B cell (primary cell): ENCODE results near the gene GPX6. TPM values are rescaled to one million over a fixed set of nuclear protein-coding genes. Genes with fewer than 3 reads are reported as not detected.
"Not testable (repeated sequence)": the region's sequence is repeated elsewhere in the genome, so short reads cannot be mapped to it uniquely, and the experiment has no call there.

Experiments
- ATAC-seq: fragments of 200-7000 bp; cut with Tn5 transposase; one replicate; pipeline ENCODE4 v1.10.0; 2021; ENCODE audit warnings: low read depth, mild to moderate bottlenecking, moderate number of reproducible peaks, moderate library complexity
- CTCF ChIA-PET: fragments of 350-600 bp; sonication (Branson Sonifier 250); formaldehyde crosslinking; loops from one replicate; lab custom pipeline; 2021; ENCODE audit warnings: antibody characterized with exemption, inconsistent platforms; lab: Charles Lee
- POLR2A ChIA-PET: fragments of 350-600 bp; sonication (Branson Sonifier 250); formaldehyde crosslinking; loops from one replicate; lab custom pipeline; 2021; ENCODE audit warnings: antibody characterized with exemption; lab: Charles Lee
- DNase-seq: peaks from one replicate; pipeline ENCODE4 v3.0.0; 2013
- H2AFZ ChIP-seq: 2 replicates; pipeline ENCODE4 v1.6.1; 2012; ENCODE audit warnings: mild to moderate bottlenecking, low read depth, low read length; ENCODE audit not compliant: insufficient read depth, poor library complexity, severe bottlenecking
- H3K27ac ChIP-seq, 2 donors: 1 replicate in 1 of 2; 2 replicates in 1 of 2; pipeline ENCODE4 v1.5.1; 2012 to 2013; ENCODE audit warnings: low read length in 2 of 2, mild to moderate bottlenecking in 2 of 2, moderate library complexity in 1 of 2
- H3K27me3 ChIP-seq, 4 experiments: fragments of 200-600 bp in 1 of 4; sonication (generic) in 1 of 4; replicated peaks in 1 of 4; 1 replicate in 2 of 4; 2 replicates in 2 of 4; pipeline versions ENCODE4 v1.6.1 to v1.7.0; 2013 to 2016; ENCODE audit warnings: low read length in 3 of 4, mild to moderate bottlenecking in 2 of 4, mixed read lengths in 1 of 4, moderate library complexity in 1 of 4; ENCODE audit not compliant: insufficient read depth in 4 of 4, control insufficient read depth in 3 of 4; ENCODE audit errors: control extremely low read depth in 1 of 4
- H3K36me3 ChIP-seq, 2 experiments: replicated peaks in 1 of 2; 1 replicate in 1 of 2; 2 replicates in 1 of 2; pipeline versions ENCODE4 v1.6.1 to v1.7.1; 2013; ENCODE audit warnings: low read length in 1 of 2; ENCODE audit not compliant: insufficient read depth in 2 of 2, control insufficient read depth in 1 of 2; ENCODE audit errors: control extremely low read depth in 1 of 2, extremely low read depth in 1 of 2
- H3K4me1 ChIP-seq, 2 donors: fragments of 200-600 bp in 1 of 2; sonication (generic) in 1 of 2; 1 replicate in 1 of 2; 2 replicates in 1 of 2; pipeline versions ENCODE4 v1.5.1 to v1.6.1; 2013 to 2017; ENCODE audit warnings: low read length in 2 of 2; ENCODE audit not compliant: control insufficient read depth in 2 of 2, insufficient read depth in 2 of 2
- H3K4me2 ChIP-seq: replicated peaks from 2 replicates; pipeline ENCODE3; 2012; ENCODE audit warnings: mild to moderate bottlenecking, low read depth, low read length; ENCODE audit not compliant: poor library complexity, severe bottlenecking
- H3K4me3 ChIP-seq, 5 experiments: fragments of 200-600 bp in 1 of 5; sonication (generic) in 1 of 5; 1 replicate in 3 of 5; 2 replicates in 2 of 5; pipeline versions ENCODE4 v1.5.1 to v1.7.0; 2011 to 2016; ENCODE audit warnings: low read length in 4 of 5, mild to moderate bottlenecking in 4 of 5, low read depth in 2 of 5, control low read depth in 1 of 5, moderate library complexity in 1 of 5; ENCODE audit not compliant: insufficient read depth in 1 of 5; ENCODE audit errors: control extremely low read depth in 1 of 5, extremely low read depth in 1 of 5
- H3K79me2 ChIP-seq: fragments of 200-600 bp; sonication (generic); one replicate; pipeline ENCODE4 v1.6.0; 2016; ENCODE audit warnings: low read length; ENCODE audit not compliant: control insufficient read depth, insufficient read depth
- H3K9ac ChIP-seq: fragments of 200-600 bp; sonication (generic); 2 replicates; pipeline ENCODE4 v1.6.1; 2017; ENCODE audit warnings: mild to moderate bottlenecking, low read length, moderate library complexity
- H3K9me3 ChIP-seq, 3 donors: one replicate each; pipeline versions ENCODE4 v1.6.1 to v1.7.1; 2013; ENCODE audit warnings: low read length in 2 of 3; ENCODE audit not compliant: control insufficient read depth in 2 of 3, insufficient read depth in 1 of 3; ENCODE audit errors: control extremely low read depth in 1 of 3
- H4K20me1 ChIP-seq: 2 replicates; pipeline ENCODE4 v1.6.0; 2012; ENCODE audit warnings: mild to moderate bottlenecking, low read length; ENCODE audit not compliant: insufficient read depth, control insufficient read depth, poor library complexity, severe bottlenecking
- H3K27ac Mint-ChIP-seq: one replicate; pipeline ENCODE4 v1.8.0; 2021; ENCODE audit warnings: mixed read lengths
- H3K27me3 Mint-ChIP-seq: one replicate; pipeline ENCODE4 v1.8.0; 2021; ENCODE audit warnings: mixed read lengths
- H3K4me1 Mint-ChIP-seq: one replicate; pipeline ENCODE4 v1.8.0; 2021; ENCODE audit warnings: mixed read lengths
- H3K4me3 Mint-ChIP-seq: one replicate; pipeline ENCODE4 v1.8.0; 2021; ENCODE audit warnings: mixed read lengths
- H3K9me3 Mint-ChIP-seq: one replicate; pipeline ENCODE4 v1.8.0; 2022; ENCODE audit warnings: mixed read lengths; ENCODE audit not compliant: insufficient read depth
- CTCF ChIP-seq: fragments of 200-600 bp; IDR thresholded peaks from one replicate; pipeline ENCODE4 v1.8.0; 2022; ENCODE audit warnings: antibody characterized with exemption, mild to moderate bottlenecking
- EZH2 ChIP-seq: IDR thresholded peaks from 2 replicates; pipeline ENCODE4 v1.6.1; 2012; ENCODE audit warnings: borderline replicate concordance, low read depth, mild to moderate bottlenecking, moderate library complexity, low read length; ENCODE audit not compliant: insufficient read depth, poor library complexity, severe bottlenecking
- WGBS: methylation state at CpG from one replicate; pipeline ENCODE4 v1.1.5; 2013; ENCODE audit warnings: missing lambda C conversion rate; ENCODE audit not compliant: insufficient coverage; 5-methylcytosine and 5-hydroxymethylcytosine counted together
- intact Hi-C: fragments of 100-400 bp; cut with micrococcal nuclease; formaldehyde crosslinking; loops from one replicate; pipeline ENCODE4 v1.10.0; 2022
- polyA plus RNA-seq: library from polyadenylated mRNA; depleted of rRNA; stranded (reverse); fragments of >200 nt; gene quantifications from 2 replicates; pipeline ENCODE4 v1.2.3, GENCODE V29; 2012
- total RNA-seq, 2 donors: library from RNA; stranded (reverse); fragments of 120-200 nt in 1 of 2; gene quantifications; 1 replicate in 1 of 2; 2 replicates in 1 of 2; pipeline versions ENCODE4 v1.2.3 to v1.2.4, GENCODE V29; 2013 to 2022

GPX6 gene
- total and polyA plus RNA-seq, 2 donors (not counting 1 experiment from before 2014, with no cell fraction given): not detected

GRCh38 chr6:28505733-28506132, 9.9 kb downstream of the GPX6 start:
- no peak overlapping the region for H3K4me3 Mint-ChIP-seq
- peaks cover 0 to 15% (median 3%) of the 10 kb centered on the region in 4 experiments for H3K27me3 ChIP-seq
- no peaks in the 10 kb centered on the region for H3K4me1 ChIP-seq
- H3K4me1 Mint-ChIP-seq: no peaks in the 10 kb centered on the region
- no peaks in the 10 kb centered on the region for H3K79me2 ChIP-seq
- H3K27me3 Mint-ChIP-seq: peaks cover 25% of the 10 kb centered on the region
- TF ChIP-seq EZH2: no peak
- TF ChIP-seq CTCF: no peak
- CTCF ChIA-PET: no interaction called here
- H3K9me3 ChIP-seq: peaks cover 0 to 5% (median 0%) of the 10 kb centered on the region in 3 donors
- no CpG with 5 or more reads among the region's 1 CpG for WGBS
- POLR2A ChIA-PET: no interaction called here
- H3K36me3 ChIP-seq: no peaks in the 10 kb centered on the region
- no peak overlapping the region for H2AFZ ChIP-seq
- H3K9me3 Mint-ChIP-seq: no peaks in the 10 kb centered on the region
- no peak overlapping the region for H3K9ac ChIP-seq
- H3K27ac ChIP-seq: no peak overlapping the region
- ATAC-seq (no peak), DNase-seq (no peak)
- H3K4me3 ChIP-seq: no peak overlapping the region
- no peaks in the 10 kb centered on the region for H4K20me1 ChIP-seq
- H3K27ac Mint-ChIP-seq: no peak overlapping the region
- no peak overlapping the region for H3K4me2 ChIP-seq
- intact Hi-C loops: no loop called here

DNA sequence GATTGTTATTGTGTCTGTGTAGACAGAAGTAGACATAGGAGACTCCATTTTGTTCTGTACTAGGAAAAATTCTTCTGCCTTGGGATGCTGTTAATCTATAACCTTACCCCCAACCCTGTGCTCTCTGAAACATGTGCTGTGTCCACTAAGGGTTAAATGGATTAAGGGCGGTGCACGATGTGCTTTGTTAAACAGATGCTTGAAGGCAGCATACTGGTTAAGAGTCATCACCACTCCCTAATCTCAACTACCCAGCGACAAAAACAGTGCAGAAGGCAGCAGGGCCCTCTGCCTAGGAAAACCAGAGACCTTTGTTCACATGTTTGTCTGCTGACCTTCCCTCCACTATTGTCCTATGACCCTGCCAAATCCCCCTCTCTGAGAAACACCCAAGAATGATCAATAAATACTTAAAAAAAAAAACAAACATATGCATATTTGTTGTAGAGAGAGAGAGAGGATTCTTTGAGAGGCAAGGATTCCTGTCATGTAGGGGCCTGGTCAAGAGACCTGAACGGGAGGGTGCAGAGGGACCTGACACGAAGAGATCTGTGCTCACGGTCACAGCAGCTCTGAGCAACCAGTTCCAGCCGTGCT, 12.8 kb downstream of the GPX6 start:
- POLR2A ChIA-PET, H3K4me3 Mint-ChIP-seq, H3K79me2 ChIP-seq, DNase-seq, intact Hi-C loops, H3K4me2 ChIP-seq, H3K9ac ChIP-seq, H3K27ac ChIP-seq, H2AFZ ChIP-seq, H3K9me3 ChIP-seq, H3K4me1 ChIP-seq, H3K9me3 Mint-ChIP-seq, ATAC-seq, H3K36me3 ChIP-seq, H3K4me1 Mint-ChIP-seq, H3K4me3 ChIP-seq, H3K27ac Mint-ChIP-seq, H4K20me1 ChIP-seq, CTCF ChIA-PET: not testable (repeated sequence)
- 92% methylated on average over 6 of the region's 7 CpGs for WGBS
- H3K27me3 Mint-ChIP-seq: peaks cover 30% of the 10 kb centered on the region
- H3K27me3 ChIP-seq: peaks cover 0 to 12% (median 7%) of the 10 kb centered on the region in 4 experiments

DNA sequence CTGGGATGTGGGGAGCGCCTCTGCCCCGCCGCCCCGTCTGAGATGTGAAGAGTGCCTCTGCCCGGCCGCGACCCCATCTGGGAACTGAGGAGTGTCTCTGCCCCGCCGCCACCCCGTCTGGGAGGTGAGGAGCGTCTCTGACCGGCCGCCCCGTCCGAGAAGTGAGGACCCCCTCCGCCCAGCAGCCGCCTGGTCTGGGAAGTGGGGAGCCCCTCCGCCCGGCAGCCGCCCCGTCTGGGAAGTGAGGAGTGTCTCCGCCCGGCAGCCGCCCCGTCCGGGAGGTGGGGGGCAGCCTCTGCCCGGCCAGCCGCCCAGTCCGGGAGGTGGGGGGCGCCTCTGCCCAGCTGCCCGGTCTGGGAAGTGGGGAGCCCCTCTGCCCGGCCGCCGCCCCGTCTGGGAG, 13.5 kb downstream of the GPX6 start:
- H3K4me2 ChIP-seq, H3K4me3 Mint-ChIP-seq, CTCF ChIA-PET, H3K27ac Mint-ChIP-seq, H3K27ac ChIP-seq, H3K9me3 Mint-ChIP-seq, H4K20me1 ChIP-seq, DNase-seq, H2AFZ ChIP-seq, H3K36me3 ChIP-seq, H3K4me1 ChIP-seq, POLR2A ChIA-PET, H3K4me1 Mint-ChIP-seq, H3K9me3 ChIP-seq, H3K9ac ChIP-seq, ATAC-seq, intact Hi-C loops, H3K4me3 ChIP-seq, H3K79me2 ChIP-seq: not testable (repeated sequence)
- WGBS: 98% methylated on average over 26 of the region's 35 CpGs
- peaks cover 34% of the 10 kb centered on the region for H3K27me3 Mint-ChIP-seq
- peaks cover 0 to 12% (median 7%) of the 10 kb centered on the region in 4 experiments for H3K27me3 ChIP-seq
